ENCODE measurements around the gene ELMO1. TPM values are rescaled to one million over a fixed set of nuclear protein-coding genes. Genes with fewer than 3 reads are reported as not detected.

The ELMO1 gene
- total and polyA plus RNA-seq, 2 of the 13 experiments (the other 11 are each of a cell fraction or from before 2014, with no cell fraction given): 0.11 to 0.17 TPM

- TF ChIP-seq ZBTB33 (CRISPR knock-in tag; IDR thresholded peaks at IDR 0.05) (peak; percentile 48; the same call in 1 of the 2 replicates), ATF1 (CRISPR knock-in tag; IDR thresholded peaks at IDR 0.05) (peak; percentile 54; the same call in 1 of the 2 replicates), CBFB (CRISPR knock-in tag; IDR thresholded peaks at IDR 0.05) (peak; percentile 81; the same call in 1 of the 2 replicates), HOMEZ (CRISPR knock-in tag; IDR thresholded peaks at IDR 0.05; ENCODE audit: low read depth) (peak; percentile 51; the same call in 1 of the 2 replicates), ZNF512B (CRISPR knock-in tag; IDR thresholded peaks at IDR 0.05; ENCODE audit: borderline replicate concordance) (no peak), TAF15 (IDR thresholded peaks at IDR 0.05; ENCODE audit: low read depth, low read length, poor library complexity, severe bottlenecking) (no peak), KAT7 (CRISPR knock-in tag; IDR thresholded peaks at IDR 0.05; ENCODE audit: borderline replicate concordance) (no peak), TBX3 (IDR thresholded peaks at IDR 0.05; ENCODE audit: borderline replicate concordance) (peak; percentile 99), ZSCAN29 (CRISPR knock-in tag; conservative IDR thresholded peaks at IDR 0.05) (peak; percentile 48; the same call in 1 of the 2 replicates), SMC3 (IDR thresholded peaks at IDR 0.05; ENCODE audit: low read length) (peak; percentile 2; the same call in 1 of the 2 replicates), RXRA (CRISPR knock-in tag; IDR thresholded peaks at IDR 0.05) (peak; percentile 78; the same call in 1 of the 2 replicates), FOXP1 (IDR thresholded peaks at IDR 0.05) (peak; percentile 89), FOXP1 (CRISPR knock-in tag; IDR thresholded peaks at IDR 0.05) (peak; percentile 98), TRIM24 (CRISPR knock-in tag; IDR thresholded peaks at IDR 0.05) (0 out of 2 replicates have a peak, but pooled peaks have one; percentile 63), ISL2 (CRISPR knock-in tag; IDR thresholded peaks at IDR 0.05) (peak; percentile 100), CCAR2 (optimal IDR thresholded peaks at IDR 0.05; ENCODE audit: low read depth, low read length) (no peak), SKIL (CRISPR knock-in tag; IDR thresholded peaks at IDR 0.05; ENCODE audit: borderline replicate concordance) (peak; percentile 87), ZNF776 (CRISPR knock-in tag; IDR thresholded peaks at IDR 0.05) (no peak; the same call in 1 of the 2 replicates), MTERF4 (CRISPR knock-in tag; IDR thresholded peaks at IDR 0.05) (no peak), ZNF629 (CRISPR knock-in tag; conservative IDR thresholded peaks at IDR 0.05) (peak; percentile 27; the same call in 1 of the 2 replicates), ZNF724P (CRISPR knock-in tag; IDR thresholded peaks at IDR 0.05; ENCODE audit: borderline replicate concordance) (no peak)
These were observed 477.0 kb downstream of the ELMO1 start (continued) for GRCh38 chr7:36971515-36972139.

Measured in HepG2 (cell line).